ENCODE results near the gene RPS23.
"Not testable (repeated sequence)": the region's sequence is repeated elsewhere in the genome, so short reads cannot be mapped to it uniquely, and the experiment has no call there.

GRCh38 chr5:82267297-82267933 lies 10.7 kb downstream of the RPS23 start:
- TF ChIP-seq POLR2A (IDR thresholded peaks at IDR 0.05; ENCODE audit: borderline replicate concordance, extremely low read depth, insufficient read depth, insufficient read length); EZH2 (IDR thresholded peaks at IDR 0.05); EGR1 (IDR thresholded peaks at IDR 0.05; ENCODE audit: low read depth): not testable (repeated sequence)
- TF ChIP-seq, protein P1, sequence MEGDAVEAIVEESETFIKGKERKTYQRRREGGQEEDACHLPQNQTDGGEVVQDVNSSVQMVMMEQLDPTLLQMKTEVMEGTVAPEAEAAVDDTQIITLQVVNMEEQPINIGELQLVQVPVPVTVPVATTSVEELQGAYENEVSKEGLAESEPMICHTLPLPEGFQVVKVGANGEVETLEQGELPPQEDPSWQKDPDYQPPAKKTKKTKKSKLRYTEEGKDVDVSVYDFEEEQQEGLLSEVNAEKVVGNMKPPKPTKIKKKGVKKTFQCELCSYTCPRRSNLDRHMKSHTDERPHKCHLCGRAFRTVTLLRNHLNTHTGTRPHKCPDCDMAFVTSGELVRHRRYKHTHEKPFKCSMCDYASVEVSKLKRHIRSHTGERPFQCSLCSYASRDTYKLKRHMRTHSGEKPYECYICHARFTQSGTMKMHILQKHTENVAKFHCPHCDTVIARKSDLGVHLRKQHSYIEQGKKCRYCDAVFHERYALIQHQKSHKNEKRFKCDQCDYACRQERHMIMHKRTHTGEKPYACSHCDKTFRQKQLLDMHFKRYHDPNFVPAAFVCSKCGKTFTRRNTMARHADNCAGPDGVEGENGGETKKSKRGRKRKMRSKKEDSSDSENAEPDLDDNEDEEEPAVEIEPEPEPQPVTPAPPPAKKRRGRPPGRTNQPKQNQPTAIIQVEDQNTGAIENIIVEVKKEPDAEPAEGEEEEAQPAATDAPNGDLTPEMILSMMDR (IDR thresholded peaks at IDR 0.05 in 2 of 3, conservative IDR thresholded peaks at IDR 0.05 in 1 of 3; ENCODE audit: borderline replicate concordance in 1 of 3, insufficient read depth in 1 of 3, low read depth in 2 of 3, low read length in 2 of 3) = not testable (repeated sequence)
